Measurements from ENCODE around the gene CDKAL1. TPM values are rescaled to one million over a fixed set of nuclear protein-coding genes. Genes with fewer than 3 reads are reported as not detected.

CDKAL1 gene
- total and polyA plus RNA-seq, 2 of the 8 experiments (the other 6 are each of a cell fraction or from before 2014, with no cell fraction given): 8.4 to 24.6 TPM

GRCh38 chr6:20708367-20709124 lies 174.3 kb downstream of the CDKAL1 start (continued):
- TF ChIP-seq TAF1 (IDR thresholded peaks at IDR 0.05; ENCODE audit: low read depth, low read length): no peak

Measured in H1 (cell line).